ENCODE measurements around the gene AUTS2.

DNA sequence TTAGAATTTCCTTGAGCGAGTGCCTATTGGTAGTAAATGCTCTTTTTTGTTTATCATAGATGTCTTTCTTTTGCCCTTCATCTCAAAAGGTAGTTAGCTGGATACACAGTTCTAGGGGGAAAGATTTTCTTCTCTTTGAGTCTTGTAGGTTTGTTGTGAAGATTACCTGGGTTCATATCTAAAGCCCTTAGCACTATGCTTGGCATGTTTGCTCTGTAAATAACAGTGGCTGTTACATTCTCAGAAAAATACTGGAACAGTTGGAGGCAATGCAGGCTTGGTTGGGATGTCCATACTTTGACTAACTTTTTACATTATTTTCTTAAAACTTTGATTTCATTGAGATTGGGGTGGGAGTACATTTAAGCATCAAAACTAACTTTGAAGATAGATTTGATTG lies 144.0 kb downstream of the AUTS2 start:
- TF ChIP-seq, protein P1, sequence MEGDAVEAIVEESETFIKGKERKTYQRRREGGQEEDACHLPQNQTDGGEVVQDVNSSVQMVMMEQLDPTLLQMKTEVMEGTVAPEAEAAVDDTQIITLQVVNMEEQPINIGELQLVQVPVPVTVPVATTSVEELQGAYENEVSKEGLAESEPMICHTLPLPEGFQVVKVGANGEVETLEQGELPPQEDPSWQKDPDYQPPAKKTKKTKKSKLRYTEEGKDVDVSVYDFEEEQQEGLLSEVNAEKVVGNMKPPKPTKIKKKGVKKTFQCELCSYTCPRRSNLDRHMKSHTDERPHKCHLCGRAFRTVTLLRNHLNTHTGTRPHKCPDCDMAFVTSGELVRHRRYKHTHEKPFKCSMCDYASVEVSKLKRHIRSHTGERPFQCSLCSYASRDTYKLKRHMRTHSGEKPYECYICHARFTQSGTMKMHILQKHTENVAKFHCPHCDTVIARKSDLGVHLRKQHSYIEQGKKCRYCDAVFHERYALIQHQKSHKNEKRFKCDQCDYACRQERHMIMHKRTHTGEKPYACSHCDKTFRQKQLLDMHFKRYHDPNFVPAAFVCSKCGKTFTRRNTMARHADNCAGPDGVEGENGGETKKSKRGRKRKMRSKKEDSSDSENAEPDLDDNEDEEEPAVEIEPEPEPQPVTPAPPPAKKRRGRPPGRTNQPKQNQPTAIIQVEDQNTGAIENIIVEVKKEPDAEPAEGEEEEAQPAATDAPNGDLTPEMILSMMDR (IDR thresholded peaks at IDR 0.05) = no peak
- no peak for TF ChIP-seq POLR2A (IDR thresholded peaks at IDR 0.05)
